Colonic mucosa (tissue), 4 donors: ENCODE measurements around the gene LRFN2. TPM values are rescaled to one million over a fixed set of nuclear protein-coding genes. Genes with fewer than 3 reads are reported as not detected.

Experiments used
- DNase-seq: peaks from one replicate; pipeline ENCODE4 v3.0.0-alpha.2; 2020
- H3K27ac ChIP-seq: fragments of 200-600 bp; one replicate; pipeline ENCODE4 v1.8.0; 2021
- H3K27me3 ChIP-seq: fragments of 200-600 bp; one replicate; pipeline ENCODE4 v1.8.0; 2021
- H3K36me3 ChIP-seq: fragments of 200-600 bp; one replicate; pipeline ENCODE4 v1.8.0; 2021
- H3K4me1 ChIP-seq: fragments of 200-600 bp; one replicate; pipeline ENCODE4 v1.8.0; 2021; ENCODE audit warnings: mild to moderate bottlenecking
- H3K4me3 ChIP-seq: fragments of 200-600 bp; one replicate; pipeline ENCODE4 v1.8.0; 2021
- H3K9ac ChIP-seq, 2 donors: one replicate each; pipeline ENCODE4 v1.7.0; 2013; ENCODE audit warnings: control low read depth in 2 of 2, low read depth in 2 of 2, low read length in 2 of 2
- H3K9me3 ChIP-seq: fragments of 200-600 bp; one replicate; pipeline ENCODE4 v1.8.0; 2021
- CTCF ChIP-seq: fragments of 200-600 bp; IDR thresholded peaks from one replicate; pipeline ENCODE4 v1.8.0; 2022; ENCODE audit warnings: antibody characterized with exemption, mild to moderate bottlenecking
- intact Hi-C: fragments of 100-400 bp; cut with DNase I; formaldehyde crosslinking; loops from one replicate; pipeline ENCODE4 v1.14.1; 2022
- total RNA-seq, 2 donors: library from RNA; stranded (reverse); fragmentation: NEBNext Ultra II Directional in 1 of 2; extraction: Animal tissue kit (Norgen Biotek cat#: 25700) in 1 of 2; gene quantifications; one replicate each; pipeline ENCODE4 v1.2.1, GENCODE V29; 2021
- donor health status: healthy.
- donor health status: DM: no; HTN: no; CAD: no.
- donor health status: DM: no; HTN: no; CAD: no.

Gene LRFN2
- total RNA-seq, 2 donors from 2014 or later = 0.21 to 0.22 TPM

- H3K27me3 ChIP-seq = no peaks in the 10 kb centered on the region
- no peaks in the 10 kb centered on the region for H3K4me1 ChIP-seq
- H3K27ac ChIP-seq = no peak overlapping the region
- no peaks in the 10 kb centered on the region for H3K36me3 ChIP-seq
- H3K9me3 ChIP-seq = no peaks in the 10 kb centered on the region
- no peak overlapping the region for H3K9ac ChIP-seq
- no peak overlapping the region for H3K4me3 ChIP-seq
- intact Hi-C loops = no loop called here
- no peak for DNase-seq
- TF ChIP-seq CTCF = no peak
These were observed 160.7 kb downstream of the LRFN2 start for GRCh38 chr6:40426346-40427066.

GRCh38 chr6:40425192-40425919 lies 161.8 kb downstream of the LRFN2 start:
- no peak for TF ChIP-seq CTCF
- intact Hi-C loops = no loop called here
- Histone ChIP-seq H3K27ac (no peak overlapping the region), H3K27me3 (no peaks in the 10 kb centered on the region), H3K36me3 (no peaks in the 10 kb centered on the region), H3K9ac (no peak overlapping the region), H3K4me1 (no peaks in the 10 kb centered on the region), H3K9me3 (no peaks in the 10 kb centered on the region), H3K4me3 (no peak overlapping the region)
- no peak for DNase-seq

- Histone ChIP-seq H3K27me3 (no peaks in the 10 kb centered on the region), H3K27ac (no peak overlapping the region), H3K4me1 (no peaks in the 10 kb centered on the region), H3K9me3 (no peaks in the 10 kb centered on the region), H3K4me3 (no peak overlapping the region), H3K36me3 (no peaks in the 10 kb centered on the region), H3K9ac (no peak overlapping the region)
- intact Hi-C loops = no loop called here
- TF ChIP-seq CTCF = no peak
- DNase-seq = no peak
These were observed 165.1 kb downstream of the LRFN2 start for GRCh38 chr6:40422046-40422445.

DNA sequence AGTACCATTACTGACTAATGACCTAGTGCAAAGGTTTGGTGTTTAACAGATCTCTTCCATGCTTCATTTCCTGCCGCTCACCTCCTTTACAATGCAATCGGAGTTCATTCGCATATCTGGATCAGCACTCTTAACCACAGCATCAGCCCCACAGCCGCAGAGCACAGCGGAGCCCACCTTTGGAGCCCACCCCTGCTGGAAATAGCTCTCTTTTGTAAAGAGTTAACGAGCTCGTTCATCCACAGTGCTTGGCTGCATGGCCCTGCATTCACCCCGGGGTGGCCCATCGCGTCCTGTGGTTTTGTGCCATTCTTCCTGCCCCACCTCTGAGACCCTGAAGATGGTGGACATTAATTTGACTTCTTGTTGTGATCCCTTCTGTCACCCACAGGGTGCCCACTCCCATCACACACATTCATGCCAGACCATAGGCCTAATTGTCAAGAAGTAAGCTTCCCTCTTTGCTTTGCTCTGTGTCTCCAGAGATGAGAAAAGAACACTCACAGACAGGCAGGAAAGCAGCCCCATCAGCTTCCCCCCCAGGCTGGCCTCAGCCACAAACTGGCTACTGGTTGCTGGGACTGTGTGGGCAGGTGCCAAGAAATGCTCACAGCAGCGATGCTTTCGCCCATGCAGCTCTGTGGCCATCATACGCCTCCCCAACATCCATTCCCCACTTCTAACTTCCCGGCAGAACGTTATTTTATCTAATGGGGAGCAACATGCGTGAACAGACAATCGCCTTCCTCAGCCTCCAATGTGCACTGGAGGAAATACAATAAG lies 167.0 kb downstream of the LRFN2 start:
- H3K4me1 ChIP-seq = no peaks in the 10 kb centered on the region
- H3K36me3 ChIP-seq = no peaks in the 10 kb centered on the region
- H3K9ac ChIP-seq = no peak overlapping the region
- intact Hi-C loops = no loop called here
- no peaks in the 10 kb centered on the region for H3K27me3 ChIP-seq
- no peak overlapping the region for H3K4me3 ChIP-seq
- TF ChIP-seq CTCF = no peak
- H3K9me3 ChIP-seq = no peaks in the 10 kb centered on the region
- no peak overlapping the region for H3K27ac ChIP-seq
- no peak for DNase-seq

DNA sequence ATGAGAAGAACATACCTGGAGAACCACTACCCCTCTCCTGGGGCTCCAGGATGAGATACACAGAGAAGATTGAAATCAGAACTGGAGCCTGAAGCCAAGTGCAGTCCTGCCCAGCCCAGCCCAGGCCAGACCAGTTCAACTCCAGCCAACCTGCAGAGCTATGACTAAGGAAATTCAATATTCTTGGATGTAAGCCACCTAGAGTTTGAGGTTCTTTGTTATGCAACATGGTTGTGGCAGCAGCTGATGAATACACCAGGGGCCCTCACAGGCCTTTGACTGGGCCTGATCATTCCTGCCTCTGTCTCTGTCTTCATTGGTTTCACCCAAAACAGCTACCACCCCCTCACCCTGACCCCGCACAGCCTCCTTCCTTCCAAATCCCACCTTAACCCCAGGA lies 167.8 kb downstream of the LRFN2 start:
- Histone ChIP-seq H3K36me3 (no peaks in the 10 kb centered on the region), H3K27me3 (no peaks in the 10 kb centered on the region), H3K4me3 (no peak overlapping the region), H3K9me3 (no peaks in the 10 kb centered on the region), H3K9ac (no peak overlapping the region), H3K4me1 (no peaks in the 10 kb centered on the region), H3K27ac (no peak overlapping the region)
- no peak for TF ChIP-seq CTCF
- no peak for DNase-seq
- intact Hi-C loops = no loop called here
